Measurements from ENCODE around the gene ENC1.

ENC1 gene

DNA sequence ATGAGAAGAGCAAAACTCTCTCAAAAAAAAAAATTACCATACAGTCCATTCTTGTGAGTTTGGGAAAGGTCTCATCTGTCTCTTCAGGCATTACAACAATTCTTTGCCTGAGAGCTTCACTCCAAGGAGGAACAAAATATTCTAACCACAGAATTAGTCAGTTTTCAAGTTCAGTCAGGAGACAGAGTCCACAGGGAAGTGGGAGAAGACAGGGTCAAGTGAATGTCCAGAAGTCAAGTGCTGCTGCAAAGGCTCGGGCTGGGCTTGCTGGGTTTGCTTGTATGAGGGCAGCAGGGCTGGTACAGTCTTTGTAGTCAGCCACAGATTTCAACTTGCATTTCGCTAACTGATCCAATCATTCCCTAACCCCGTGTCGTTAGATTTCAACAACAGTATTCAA lies 26.9 kb upstream of the ENC1 start:
- peaks cover 21% of the 10 kb centered on the region for H3K27me3 Mint-ChIP-seq
- no peaks in the 10 kb centered on the region for H3K9me3 Mint-ChIP-seq
- no peaks in the 10 kb centered on the region for H3K36me3 Mint-ChIP-seq (ENCODE audit: low read depth)
- no peak overlapping the region for H3K4me3 Mint-ChIP-seq
- no peak overlapping the region for H3K27ac Mint-ChIP-seq
- no peaks in the 10 kb centered on the region for H3K4me1 Mint-ChIP-seq (ENCODE audit: low read depth)

DNA sequence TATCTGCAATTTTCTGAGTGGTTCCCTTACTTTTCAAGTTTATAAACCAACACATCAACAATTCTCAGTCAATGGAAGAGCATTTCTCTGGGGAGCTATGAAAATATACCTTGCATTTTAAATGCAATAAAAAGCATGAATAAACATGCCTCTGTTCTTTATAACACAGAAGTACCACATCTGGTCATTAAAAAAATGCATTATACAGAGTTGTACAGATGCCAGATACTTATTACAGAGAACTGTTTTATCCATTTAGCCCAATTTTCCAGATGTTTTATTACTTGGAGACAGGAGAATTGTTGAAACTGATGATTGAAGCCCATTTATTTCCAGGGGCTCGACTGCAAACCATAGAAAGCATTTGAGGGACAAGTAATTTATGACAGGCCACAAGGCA lies 25.3 kb upstream of the ENC1 start:
- H3K27ac Mint-ChIP-seq, result no peak overlapping the region
- no peaks in the 10 kb centered on the region for H3K4me1 Mint-ChIP-seq (ENCODE audit: low read depth)
- H3K36me3 Mint-ChIP-seq (ENCODE audit: low read depth), result no peaks in the 10 kb centered on the region
- no peaks in the 10 kb centered on the region for H3K9me3 Mint-ChIP-seq
- no peak overlapping the region for H3K4me3 Mint-ChIP-seq
- peaks cover 15% of the 10 kb centered on the region for H3K27me3 Mint-ChIP-seq

DNA sequence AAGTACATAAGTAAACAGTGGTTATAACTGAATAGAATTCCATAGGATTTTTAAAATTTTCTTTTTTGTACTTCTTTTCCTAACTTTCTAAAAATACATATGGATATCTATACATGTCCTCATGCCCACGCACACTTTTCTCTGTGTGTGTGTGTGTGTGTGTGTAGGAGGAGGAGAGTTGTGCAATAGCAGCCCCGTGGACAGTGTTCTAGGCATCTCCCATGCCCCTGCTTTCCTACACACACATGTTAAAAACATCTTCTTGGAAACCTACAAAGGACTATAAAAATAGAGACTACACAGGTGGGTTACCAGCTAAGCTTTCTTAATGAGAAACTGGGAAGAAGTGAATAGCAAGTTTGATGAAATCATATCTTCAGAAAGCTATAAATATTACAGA lies 24.7 kb upstream of the ENC1 start:
- no peaks in the 10 kb centered on the region for H3K4me1 Mint-ChIP-seq (ENCODE audit: low read depth)
- H3K27ac Mint-ChIP-seq, result no peak overlapping the region
- no peak overlapping the region for H3K4me3 Mint-ChIP-seq
- no peaks in the 10 kb centered on the region for H3K9me3 Mint-ChIP-seq
- H3K27me3 Mint-ChIP-seq, result peaks cover 20% of the 10 kb centered on the region
- no peaks in the 10 kb centered on the region for H3K36me3 Mint-ChIP-seq (ENCODE audit: low read depth)

DNA sequence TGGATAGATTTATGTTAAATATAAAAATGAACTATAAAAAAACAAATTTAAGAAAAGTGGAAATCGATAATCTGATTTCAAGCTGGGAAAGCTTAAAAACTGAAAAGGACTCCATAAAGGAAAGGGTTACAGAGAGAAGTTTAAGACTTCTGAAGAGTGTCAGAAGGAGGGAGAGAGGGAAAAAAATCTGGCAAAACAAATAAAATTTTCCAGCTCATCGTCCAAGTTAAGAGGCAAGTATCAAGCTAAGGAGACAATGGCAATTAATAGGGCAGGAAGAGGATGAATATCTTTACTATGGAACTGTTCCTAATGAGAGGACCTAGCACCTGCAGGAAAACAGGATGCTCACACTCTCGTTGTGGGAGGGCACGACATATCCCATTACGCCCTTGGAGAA lies 24.0 kb upstream of the ENC1 start:
- Mint-ChIP-seq H3K9me3 (no peaks in the 10 kb centered on the region), H3K4me3 (no peak overlapping the region), H3K4me1 (ENCODE audit: low read depth) (no peaks in the 10 kb centered on the region), H3K36me3 (ENCODE audit: low read depth) (no peaks in the 10 kb centered on the region), H3K27ac (no peak overlapping the region), H3K27me3 (peaks cover 24% of the 10 kb centered on the region)

DNA sequence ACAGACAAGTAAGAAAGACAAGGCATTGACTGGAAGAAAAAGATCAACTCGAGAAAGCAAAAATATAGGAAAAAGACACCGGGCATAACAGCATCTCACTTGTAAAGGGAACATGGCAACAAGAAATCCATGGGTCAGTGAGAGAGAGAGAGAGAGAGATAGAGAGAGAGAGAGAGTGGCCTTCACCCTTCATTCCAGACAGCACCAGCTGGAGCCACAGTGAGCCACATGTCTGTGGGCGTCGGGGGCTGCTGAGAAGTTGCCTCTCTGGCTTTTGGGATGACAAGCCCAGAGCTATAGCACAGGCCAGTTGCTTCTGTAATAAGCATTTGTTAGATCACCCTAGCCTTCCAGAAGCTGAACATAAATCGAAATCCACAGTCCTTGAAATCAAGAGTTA lies 20.3 kb upstream of the ENC1 start:
- no peak overlapping the region for H3K27ac Mint-ChIP-seq
- peaks cover 31% of the 10 kb centered on the region for H3K27me3 Mint-ChIP-seq
- H3K4me3 Mint-ChIP-seq, result no peak overlapping the region
- no peaks in the 10 kb centered on the region for H3K4me1 Mint-ChIP-seq (ENCODE audit: low read depth)
- H3K36me3 Mint-ChIP-seq (ENCODE audit: low read depth), result no peaks in the 10 kb centered on the region
- no peaks in the 10 kb centered on the region for H3K9me3 Mint-ChIP-seq

DNA sequence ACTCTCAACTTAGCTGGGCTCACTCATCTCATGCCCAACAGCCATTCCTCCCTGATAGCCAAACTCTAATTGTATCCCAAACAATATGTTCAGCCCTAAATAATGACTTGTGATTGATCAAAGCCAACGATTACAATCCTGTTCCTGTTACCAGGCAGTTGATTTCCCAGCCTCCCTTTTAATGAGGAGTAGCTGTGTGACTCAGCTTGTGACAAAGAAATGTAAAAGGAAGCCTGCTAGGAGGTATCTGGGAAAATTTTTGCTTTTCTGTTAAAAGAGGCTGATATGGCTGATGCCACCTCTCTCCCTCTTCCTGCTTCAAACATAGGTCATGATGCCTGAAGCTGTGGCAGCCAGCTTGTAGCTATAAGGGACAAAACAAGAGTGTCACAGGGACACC lies 19.6 kb upstream of the ENC1 start:
- no peaks in the 10 kb centered on the region for H3K4me1 Mint-ChIP-seq (ENCODE audit: low read depth)
- no peak overlapping the region for H3K4me3 Mint-ChIP-seq
- H3K9me3 Mint-ChIP-seq, result no peaks in the 10 kb centered on the region
- no peaks in the 10 kb centered on the region for H3K36me3 Mint-ChIP-seq (ENCODE audit: low read depth)
- no peak overlapping the region for H3K27ac Mint-ChIP-seq
- H3K27me3 Mint-ChIP-seq, result peaks cover 31% of the 10 kb centered on the region

DNA sequence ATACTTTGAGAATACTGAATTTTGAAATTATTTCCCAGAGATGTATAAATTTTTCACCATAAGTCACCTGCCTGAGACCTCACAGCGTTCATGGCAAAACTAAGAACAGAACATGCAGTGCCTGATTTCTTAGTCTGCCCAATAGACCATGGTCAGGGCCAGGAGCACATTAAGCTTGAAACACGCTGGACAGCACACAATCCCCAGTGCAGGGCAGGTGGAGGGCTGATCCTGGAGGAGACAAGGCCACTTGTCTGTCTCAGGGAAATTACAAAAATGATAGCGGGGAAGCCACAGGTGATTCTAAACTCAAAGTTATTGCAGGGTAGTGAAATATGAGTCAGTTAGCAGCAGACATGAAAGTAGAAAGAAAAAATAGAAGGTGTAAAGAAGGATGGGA lies 18.6 kb upstream of the ENC1 start:
- Mint-ChIP-seq H3K4me1 (ENCODE audit: low read depth) (no peaks in the 10 kb centered on the region), H3K27me3 (peaks cover 31% of the 10 kb centered on the region), H3K4me3 (no peak overlapping the region), H3K27ac (no peak overlapping the region), H3K36me3 (ENCODE audit: low read depth) (no peaks in the 10 kb centered on the region), H3K9me3 (no peaks in the 10 kb centered on the region)

DNA sequence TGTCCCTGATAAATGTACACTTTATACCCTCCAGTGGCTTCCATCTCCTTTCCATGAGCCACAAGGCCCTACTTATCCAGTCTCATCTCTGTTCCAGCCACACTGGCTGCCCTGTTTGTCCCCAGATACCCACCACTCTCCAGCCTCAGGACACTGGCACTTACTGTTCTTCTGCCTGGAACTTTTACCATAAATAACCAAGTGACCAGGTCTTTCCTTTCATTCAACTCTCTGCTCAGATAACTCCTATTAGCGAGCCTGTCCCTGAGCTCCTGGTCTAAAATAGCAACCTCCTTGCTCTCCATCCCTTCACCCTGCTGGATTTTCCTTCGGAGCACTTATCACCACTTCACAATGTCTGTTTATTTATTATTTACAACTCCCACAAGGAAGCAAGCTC lies 16.6 kb upstream of the ENC1 start:
- Mint-ChIP-seq H3K4me3 (no peak overlapping the region), H3K4me1 (ENCODE audit: low read depth) (no peaks in the 10 kb centered on the region), H3K9me3 (no peaks in the 10 kb centered on the region), H3K27me3 (peaks cover 21% of the 10 kb centered on the region), H3K27ac (no peak overlapping the region), H3K36me3 (ENCODE audit: low read depth) (no peaks in the 10 kb centered on the region)

DNA sequence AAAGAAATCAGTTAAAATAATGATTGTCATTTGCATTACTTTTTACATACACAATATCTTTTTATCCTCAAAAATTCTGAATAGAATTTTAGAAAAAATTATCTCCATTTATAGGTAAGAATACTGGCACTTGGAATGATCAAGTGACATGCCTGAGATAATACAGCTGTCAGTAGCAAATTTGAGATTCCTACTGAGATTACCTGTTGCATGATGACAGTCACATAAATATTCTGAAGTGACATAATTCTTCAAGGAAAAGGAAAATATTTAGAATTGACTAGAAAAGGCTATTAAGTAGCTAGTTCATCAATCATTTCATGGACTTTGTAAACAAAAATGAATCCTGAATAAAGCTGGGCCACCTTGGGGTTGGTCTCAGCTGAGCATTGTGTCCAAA lies 15.2 kb upstream of the ENC1 start:
- Mint-ChIP-seq H3K36me3 (ENCODE audit: low read depth) (no peaks in the 10 kb centered on the region), H3K9me3 (no peaks in the 10 kb centered on the region), H3K27ac (no peak overlapping the region), H3K4me1 (ENCODE audit: low read depth) (no peaks in the 10 kb centered on the region), H3K27me3 (peaks cover 18% of the 10 kb centered on the region), H3K4me3 (no peak overlapping the region)

DNA sequence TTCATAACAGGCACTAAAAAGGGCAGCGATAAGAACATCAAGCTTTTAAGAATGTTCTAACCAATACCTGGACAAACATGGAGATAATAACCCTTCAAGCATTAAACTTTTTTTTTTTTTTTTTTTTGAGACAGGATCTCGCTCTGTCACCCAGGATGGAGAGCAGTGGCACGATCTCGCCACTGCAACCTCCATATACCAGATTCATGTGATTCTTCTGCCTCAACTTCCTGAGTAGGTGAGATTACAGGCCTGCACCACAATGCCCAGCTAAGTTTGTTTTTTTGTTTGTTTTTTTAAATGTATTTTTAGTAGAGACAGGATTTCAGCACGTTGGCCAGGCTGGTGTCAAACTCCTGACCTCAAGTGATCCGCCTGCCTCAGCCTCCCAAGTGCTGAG lies 14.7 kb upstream of the ENC1 start:
- Mint-ChIP-seq H3K4me3 (no peak overlapping the region), H3K27ac (no peak overlapping the region), H3K27me3 (peaks cover 17% of the 10 kb centered on the region), H3K9me3 (no peaks in the 10 kb centered on the region), H3K36me3 (ENCODE audit: low read depth) (no peaks in the 10 kb centered on the region), H3K4me1 (ENCODE audit: low read depth) (no peaks in the 10 kb centered on the region)

DNA sequence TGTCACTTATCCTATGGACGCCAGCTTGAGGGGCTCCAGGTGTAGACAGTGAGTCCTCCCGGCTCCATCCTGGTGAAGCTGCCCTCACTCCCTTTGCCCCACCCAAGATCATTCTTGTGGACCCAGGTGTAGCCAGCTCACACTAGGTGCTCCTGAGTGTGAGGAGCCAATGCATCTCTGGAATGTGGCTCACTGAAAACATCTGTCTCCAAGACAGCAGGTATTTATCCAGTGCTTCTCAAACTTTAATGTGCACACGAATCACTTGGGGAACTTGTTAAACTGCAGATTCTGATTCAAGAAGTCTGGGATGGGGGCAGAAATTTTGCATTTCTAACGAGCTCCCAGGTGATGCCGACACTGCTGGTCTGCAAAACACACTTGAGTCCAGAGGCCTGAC lies 13.5 kb upstream of the ENC1 start:
- Mint-ChIP-seq H3K9me3 (no peaks in the 10 kb centered on the region), H3K27ac (no peak overlapping the region), H3K27me3 (peaks cover 16% of the 10 kb centered on the region), H3K4me3 (no peak overlapping the region), H3K4me1 (ENCODE audit: low read depth) (no peaks in the 10 kb centered on the region), H3K36me3 (ENCODE audit: low read depth) (no peaks in the 10 kb centered on the region)

DNA sequence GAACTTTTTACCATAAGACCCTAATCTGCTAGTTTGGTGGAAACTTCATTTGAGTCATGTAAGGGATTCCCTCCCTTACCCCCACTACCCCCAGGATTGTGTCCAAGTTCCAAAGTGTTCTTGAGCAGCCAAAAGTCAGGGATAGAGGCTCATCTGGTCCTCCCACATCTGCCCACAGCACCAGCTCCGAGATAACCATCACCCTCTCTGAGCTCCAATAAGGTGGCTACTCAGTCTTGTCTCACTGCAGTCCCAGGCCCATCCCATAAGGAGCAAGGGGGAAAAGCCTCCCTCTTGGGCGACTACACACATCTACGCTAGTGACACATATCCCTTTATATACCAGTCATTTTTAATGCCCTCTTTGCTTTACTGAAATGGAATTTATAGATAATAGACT lies 12.0 kb upstream of the ENC1 start:
- no peaks in the 10 kb centered on the region for H3K36me3 Mint-ChIP-seq (ENCODE audit: low read depth)
- H3K27ac Mint-ChIP-seq, result no peak overlapping the region
- peaks cover 22% of the 10 kb centered on the region for H3K27me3 Mint-ChIP-seq
- H3K4me3 Mint-ChIP-seq, result no peak overlapping the region
- H3K9me3 Mint-ChIP-seq, result no peaks in the 10 kb centered on the region
- no peaks in the 10 kb centered on the region for H3K4me1 Mint-ChIP-seq (ENCODE audit: low read depth)

DNA sequence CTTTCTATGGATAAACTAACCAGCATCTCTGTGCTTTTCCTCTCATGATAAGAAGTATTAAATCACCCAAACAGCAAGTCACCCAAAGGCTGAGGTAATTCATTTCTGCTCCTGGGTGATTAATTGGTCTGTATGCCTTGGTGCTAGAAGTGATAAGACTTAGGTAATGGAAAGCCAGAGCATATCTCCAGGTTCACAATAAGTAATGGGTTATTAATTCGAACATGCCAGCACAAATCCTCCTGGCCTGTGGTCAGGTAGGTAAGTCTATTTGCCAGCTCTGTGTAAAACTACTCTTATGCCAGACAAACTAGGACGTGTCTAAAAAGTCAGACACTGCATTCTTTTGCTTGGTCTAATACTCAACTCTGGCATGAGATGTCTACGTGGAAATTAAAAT lies 11.2 kb upstream of the ENC1 start:
- Mint-ChIP-seq H3K4me3 (no peak overlapping the region), H3K27ac (no peak overlapping the region), H3K27me3 (peaks cover 17% of the 10 kb centered on the region), H3K36me3 (ENCODE audit: low read depth) (no peaks in the 10 kb centered on the region), H3K9me3 (no peaks in the 10 kb centered on the region), H3K4me1 (ENCODE audit: low read depth) (no peaks in the 10 kb centered on the region)

DNA sequence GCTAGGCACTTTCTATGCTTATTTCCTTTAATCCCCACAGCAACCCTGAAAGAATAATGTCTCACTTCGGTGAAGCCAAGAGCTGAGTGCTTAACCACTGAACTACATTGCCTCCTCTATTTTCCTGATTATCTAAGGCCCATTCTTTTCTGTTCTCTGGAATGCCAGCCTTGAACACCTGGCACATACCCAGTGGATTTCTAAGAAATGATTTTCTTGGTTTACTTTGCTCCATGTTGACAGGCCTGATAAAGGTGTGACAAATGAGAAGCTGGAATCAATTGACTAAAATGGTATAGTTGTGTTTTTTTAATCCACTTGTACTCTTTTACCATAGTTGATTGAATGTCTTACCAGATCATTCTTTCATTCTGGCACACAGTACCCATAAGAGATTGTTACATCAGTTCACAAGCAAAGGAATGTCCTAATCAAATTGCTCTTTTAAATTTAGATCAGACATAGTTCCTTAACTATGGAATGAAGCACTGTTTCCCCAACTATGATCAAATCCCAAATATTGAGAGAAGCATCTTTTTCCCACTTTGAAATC lies 9.0 kb upstream of the ENC1 start:
- Mint-ChIP-seq H3K27ac (no peak overlapping the region), H3K27me3 (peaks cover 30% of the 10 kb centered on the region), H3K4me3 (no peak overlapping the region), H3K9me3 (no peaks in the 10 kb centered on the region), H3K4me1 (ENCODE audit: low read depth) (no peaks in the 10 kb centered on the region), H3K36me3 (ENCODE audit: low read depth) (no peaks in the 10 kb centered on the region)

DNA sequence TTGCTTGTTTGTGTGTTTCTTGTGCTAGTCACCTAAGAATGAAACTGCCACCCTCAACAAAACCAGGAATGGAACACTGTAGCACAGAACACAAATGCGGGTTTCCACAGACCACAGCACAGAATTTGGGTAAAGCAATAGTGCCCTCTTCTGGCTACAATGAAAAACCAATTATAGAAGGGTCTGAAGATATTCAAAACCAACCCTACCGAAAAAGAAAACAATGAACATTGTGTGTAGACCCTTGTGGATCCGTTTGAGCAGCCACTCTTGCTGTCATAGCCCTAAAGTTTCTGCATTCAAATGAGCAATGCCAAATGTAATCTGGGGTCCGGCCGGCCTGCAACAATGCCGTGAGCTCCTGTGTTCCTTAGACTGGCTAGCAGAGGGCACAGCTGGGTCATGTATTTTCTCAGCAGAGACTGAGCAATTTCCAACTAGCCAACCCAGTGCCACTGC lies 8.3 kb upstream of the ENC1 start:
- H3K4me3 Mint-ChIP-seq, result no peak overlapping the region
- no peaks in the 10 kb centered on the region for H3K36me3 Mint-ChIP-seq (ENCODE audit: low read depth)
- no peaks in the 10 kb centered on the region for H3K4me1 Mint-ChIP-seq (ENCODE audit: low read depth)
- no peak overlapping the region for H3K27ac Mint-ChIP-seq
- H3K9me3 Mint-ChIP-seq, result no peaks in the 10 kb centered on the region
- peaks cover 32% of the 10 kb centered on the region for H3K27me3 Mint-ChIP-seq

DNA sequence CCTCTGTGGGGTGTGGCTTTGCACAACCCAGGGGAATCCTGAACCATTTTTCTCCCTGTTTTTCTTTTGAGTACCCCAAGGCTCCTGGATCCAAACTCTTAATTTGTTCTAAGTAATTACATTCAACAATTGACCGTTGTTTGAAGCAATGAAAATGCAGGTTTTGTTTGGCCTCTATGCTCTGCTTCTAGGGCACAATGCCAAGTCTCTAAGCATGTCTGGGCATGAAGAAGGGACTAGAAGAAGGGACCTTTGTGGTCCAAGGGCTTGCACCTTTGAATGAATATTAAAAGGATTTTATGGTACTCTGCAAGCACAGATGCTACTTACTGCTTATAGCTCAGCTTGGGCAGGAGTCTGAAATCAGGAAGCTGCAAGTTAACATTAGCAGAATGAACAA lies 6.6 kb upstream of the ENC1 start:
- Mint-ChIP-seq H3K4me1 (ENCODE audit: low read depth) (peaks cover 2% of the 10 kb centered on the region), H3K27ac (no peak overlapping the region), H3K9me3 (no peaks in the 10 kb centered on the region), H3K4me3 (no peak overlapping the region), H3K36me3 (ENCODE audit: low read depth) (no peaks in the 10 kb centered on the region), H3K27me3 (peaks cover 47% of the 10 kb centered on the region)

All from stimulated activated naive CD8-positive, alpha-beta T cell treated with anti-CD3 and anti-CD28 coated beads, Interleukin-15, Interleukin-2, amounts not matched to agents 100 ng/mL and 50 ng/mL, for 24 hours (primary cell).